GM21381 (cell line): ENCODE results near the gene MARCHF4.
"Not testable (repeated sequence)": the region's sequence is repeated elsewhere in the genome, so short reads cannot be mapped to it uniquely, and the experiment has no call there.

ENCODE experiments used
- ATAC-seq: cut with Tn5 transposase; IDR thresholded peaks from one replicate; pipeline ENCODE4 v1.9.1; 2021; ENCODE audit warnings: mild to moderate bottlenecking, moderate library complexity; ENCODE audit not compliant: unreplicated experiment

Gene MARCHF4

GRCh38 chr2:216392018-216392562 lies 19.8 kb upstream of the MARCHF4 start:
- no peak for ATAC-seq

- ATAC-seq, result no peak
Observed at GRCh38 chr2:216391401-216391800, 19.1 kb upstream of the MARCHF4 start.

GRCh38 chr2:216389570-216389969 lies 17.3 kb upstream of the MARCHF4 start:
- no peak for ATAC-seq

GRCh38 chr2:216388046-216388884 lies 16.0 kb upstream of the MARCHF4 start:
- no peak for ATAC-seq

- ATAC-seq, result no peak
Observed at GRCh38 chr2:216387262-216387661, 15.0 kb upstream of the MARCHF4 start.

- ATAC-seq, result no peak
Observed at GRCh38 chr2:216385478-216385877, 13.2 kb upstream of the MARCHF4 start.

- ATAC-seq, result not testable (repeated sequence)
Observed at GRCh38 chr2:216384409-216384808, 12.1 kb upstream of the MARCHF4 start.

GRCh38 chr2:216379977-216380376 lies 7.7 kb upstream of the MARCHF4 start:
- no peak for ATAC-seq

GRCh38 chr2:216375286-216375685 lies 3.0 kb upstream of the MARCHF4 start:
- no peak for ATAC-seq

- ATAC-seq, result no peak
Observed at GRCh38 chr2:216373896-216374295, 1.6 kb upstream of the MARCHF4 start.

GRCh38 chr2:216372761-216373291 lies 543 bp upstream of the MARCHF4 start:
- ATAC-seq, result no peak

GRCh38 chr2:216370961-216371712 lies 1.1 kb downstream of the MARCHF4 start:
- ATAC-seq, result no peak

- no peak for ATAC-seq
Observed at GRCh38 chr2:216369821-216370220, 2.5 kb downstream of the MARCHF4 start.

- ATAC-seq, result no peak
Observed at GRCh38 chr2:216366777-216367471, 5.4 kb downstream of the MARCHF4 start.

GRCh38 chr2:216365518-216365917 lies 6.8 kb downstream of the MARCHF4 start:
- ATAC-seq, result no peak

- ATAC-seq, result no peak
Observed at GRCh38 chr2:216363221-216363620, 9.1 kb downstream of the MARCHF4 start.

GRCh38 chr2:216362730-216363129 lies 9.6 kb downstream of the MARCHF4 start:
- no peak for ATAC-seq

GRCh38 chr2:216355711-216356110 lies 16.6 kb downstream of the MARCHF4 start:
- no peak for ATAC-seq

GRCh38 chr2:216354306-216354705 lies 18.0 kb downstream of the MARCHF4 start:
- ATAC-seq, result no peak

GRCh38 chr2:216352653-216353270 lies 19.5 kb downstream of the MARCHF4 start:
- ATAC-seq, result no peak
